ENCODE data around the gene LMX1A. TPM values are rescaled to one million over a fixed set of nuclear protein-coding genes. Genes with fewer than 3 reads are reported as not detected.

LMX1A gene
- total RNA-seq, 1 experiment from 2014 or later: not detected

DNA sequence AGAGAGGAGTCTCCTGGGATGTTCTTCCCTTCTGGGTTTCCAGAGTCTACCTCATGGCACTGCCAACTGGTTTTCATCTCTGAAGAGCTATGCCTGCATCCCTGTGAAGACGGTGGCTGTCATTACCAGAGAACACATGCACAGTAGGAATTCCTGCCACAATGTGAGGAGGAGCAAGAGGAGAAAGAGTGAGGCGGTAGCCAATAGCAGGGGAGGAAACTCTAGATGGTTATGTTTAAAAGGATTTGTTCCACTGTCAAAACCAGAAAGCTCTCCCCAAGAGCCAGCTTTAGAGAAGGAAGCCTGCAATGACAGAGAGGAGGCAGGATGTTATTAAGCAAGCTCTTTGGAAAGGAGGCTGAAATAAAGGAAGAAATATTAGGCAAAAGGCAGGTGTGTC lies 12.3 kb downstream of the LMX1A start:
- H3K9me3 ChIP-seq (ENCODE audit: low read depth, low read length, poor library complexity, severe bottlenecking): no peaks in the 10 kb centered on the region
- no peak overlapping the region for H3K27ac ChIP-seq (ENCODE audit: low read depth, low read length, poor library complexity, severe bottlenecking)
- ChIA-PET POLR2A (ENCODE audit: low non-redundant PET) (no interaction called here), CTCF (interaction anchor here (1.5 kb wide), 1 partner anchor 24 kb away, joined by 5 read pairs; no protein-coding TSS in a partner anchor)
- TF ChIP-seq CTCF (conservative IDR thresholded peaks at IDR 0.05; ENCODE audit: low read depth, low read length) (no peak), EZH2 (IDR thresholded peaks at IDR 0.05; ENCODE audit: borderline replicate concordance, low read depth, low read length, poor library complexity, severe bottlenecking) (no peak)
- intact Hi-C loops (cut with micrococcal nuclease; ENCODE audit: unreplicated experiment): no loop called here
- no peaks in the 10 kb centered on the region for H3K36me3 ChIP-seq (ENCODE audit: insufficient read depth, low read length, poor library complexity, severe bottlenecking)
- peaks cover 49% of the 10 kb centered on the region for H3K27me3 ChIP-seq (replicated peaks; ENCODE audit: insufficient read depth, low read depth, low read length, poor library complexity)
- DNase-seq (ENCODE audit: low spot score): peak; percentile 44
- no peak overlapping the region for H3K4me3 ChIP-seq (ENCODE audit: low read depth, low read length, poor library complexity, severe bottlenecking)
- BruUV-seq (replicated peaks): no TSS peak
- H3K4me1 ChIP-seq (ENCODE audit: insufficient read depth, low read length, poor library complexity, severe bottlenecking): peaks cover 8% of the 10 kb centered on the region

DNA sequence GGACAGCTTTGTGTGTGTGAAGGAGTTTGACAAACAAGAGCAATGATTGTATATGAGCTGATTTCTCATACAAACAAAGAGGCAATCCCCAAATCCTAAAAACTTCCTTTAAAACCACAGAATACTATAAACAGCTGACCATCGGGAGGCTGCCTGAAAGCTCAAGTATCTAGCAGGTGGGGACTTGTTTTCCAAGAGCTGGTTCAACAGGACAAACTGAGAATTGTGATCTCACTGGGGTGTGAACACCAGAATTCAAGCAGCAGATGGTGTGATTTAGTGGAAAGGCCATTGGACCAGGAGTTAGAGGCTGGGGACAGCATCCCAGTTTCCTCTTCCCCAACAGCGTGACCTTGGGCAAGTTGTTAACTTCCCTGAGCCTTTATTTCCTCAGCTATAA lies 13.9 kb downstream of the LMX1A start:
- no peak for DNase-seq (ENCODE audit: low spot score)
- ChIA-PET CTCF (no interaction called here), POLR2A (ENCODE audit: low non-redundant PET) (no interaction called here)
- no TSS peak for BruUV-seq (replicated peaks)
- H3K27me3 ChIP-seq (replicated peaks; ENCODE audit: insufficient read depth, low read depth, low read length, poor library complexity): peaks cover 33% of the 10 kb centered on the region
- no peak overlapping the region for H3K27ac ChIP-seq (ENCODE audit: low read depth, low read length, poor library complexity, severe bottlenecking)
- no peaks in the 10 kb centered on the region for H3K9me3 ChIP-seq (ENCODE audit: low read depth, low read length, poor library complexity, severe bottlenecking)
- intact Hi-C loops (cut with micrococcal nuclease; ENCODE audit: unreplicated experiment): no loop called here
- H3K4me3 ChIP-seq (ENCODE audit: low read depth, low read length, poor library complexity, severe bottlenecking): no peak overlapping the region
- H3K36me3 ChIP-seq (ENCODE audit: insufficient read depth, low read length, poor library complexity, severe bottlenecking): no peaks in the 10 kb centered on the region
- peaks cover 8% of the 10 kb centered on the region for H3K4me1 ChIP-seq (ENCODE audit: insufficient read depth, low read length, poor library complexity, severe bottlenecking)
- TF ChIP-seq CTCF (conservative IDR thresholded peaks at IDR 0.05; ENCODE audit: low read depth, low read length): no peak
- TF ChIP-seq EZH2 (IDR thresholded peaks at IDR 0.05; ENCODE audit: borderline replicate concordance, low read depth, low read length, poor library complexity, severe bottlenecking): no peak

DNA sequence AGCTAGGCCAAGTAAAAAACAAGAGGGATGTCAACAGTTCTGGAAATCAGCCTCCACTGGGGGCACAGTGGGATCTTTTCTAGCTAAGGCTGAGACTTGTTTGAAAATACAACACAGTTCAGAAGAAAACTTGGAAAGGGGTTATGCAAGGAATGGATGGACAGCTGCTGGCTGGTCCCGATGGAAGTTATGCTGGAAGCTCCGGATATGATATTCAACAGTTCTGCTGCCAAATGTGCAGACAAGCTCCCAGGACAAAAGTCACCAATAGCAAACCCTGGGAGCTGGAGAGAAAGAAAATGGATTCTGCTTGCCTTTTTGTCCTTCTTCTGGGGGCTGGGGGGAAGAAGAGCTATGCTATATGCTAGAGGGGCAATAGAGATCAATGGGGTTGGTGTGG lies 14.3 kb downstream of the LMX1A start:
- no peak overlapping the region for H3K4me3 ChIP-seq (ENCODE audit: low read depth, low read length, poor library complexity, severe bottlenecking)
- peaks cover 29% of the 10 kb centered on the region for H3K27me3 ChIP-seq (replicated peaks; ENCODE audit: insufficient read depth, low read depth, low read length, poor library complexity)
- peaks cover 8% of the 10 kb centered on the region for H3K4me1 ChIP-seq (ENCODE audit: insufficient read depth, low read length, poor library complexity, severe bottlenecking)
- intact Hi-C loops (cut with micrococcal nuclease; ENCODE audit: unreplicated experiment): no loop called here
- no peak for DNase-seq (ENCODE audit: low spot score)
- H3K27ac ChIP-seq (ENCODE audit: low read depth, low read length, poor library complexity, severe bottlenecking): no peak overlapping the region
- POLR2A ChIA-PET (ENCODE audit: low non-redundant PET): no interaction called here
- no peaks in the 10 kb centered on the region for H3K36me3 ChIP-seq (ENCODE audit: insufficient read depth, low read length, poor library complexity, severe bottlenecking)
- TF ChIP-seq EZH2 (IDR thresholded peaks at IDR 0.05; ENCODE audit: borderline replicate concordance, low read depth, low read length, poor library complexity, severe bottlenecking) (no peak), CTCF (conservative IDR thresholded peaks at IDR 0.05; ENCODE audit: low read depth, low read length) (no peak)
- CTCF ChIA-PET: no interaction called here
- BruUV-seq (replicated peaks): no TSS peak
- H3K9me3 ChIP-seq (ENCODE audit: low read depth, low read length, poor library complexity, severe bottlenecking): no peaks in the 10 kb centered on the region
